Activated naive CD4-positive, alpha-beta T cell treated with anti-CD3 and anti-CD28 coated beads, Interleukin-2, amount 50 U/mL, for 24 hours (primary cell): Measurements from ENCODE around the gene SEC14L6.

Experiments
- H3K27ac Mint-ChIP-seq: one replicate; pipeline ENCODE4 v1.8.0; 2021; ENCODE audit warnings: mild to moderate bottlenecking, mixed read lengths
- H3K27me3 Mint-ChIP-seq: one replicate; pipeline ENCODE4 v1.8.0; 2021; ENCODE audit warnings: mixed read lengths
- H3K36me3 Mint-ChIP-seq: one replicate; pipeline ENCODE4 v1.8.0; 2021; ENCODE audit warnings: mixed read lengths
- H3K4me1 Mint-ChIP-seq: one replicate; pipeline ENCODE4 v1.8.0; 2021; ENCODE audit warnings: mixed read lengths
- H3K4me3 Mint-ChIP-seq: one replicate; pipeline ENCODE4 v1.8.0; 2021; ENCODE audit warnings: mild to moderate bottlenecking, mixed read lengths
- H3K9me3 Mint-ChIP-seq: one replicate; pipeline ENCODE4 v1.8.0; 2021; ENCODE audit warnings: mixed read lengths

Gene SEC14L6

GRCh38 chr22:30523646-30524489 is 22.7 kb downstream of the SEC14L6 start:
- no peaks in the 10 kb centered on the region for H3K36me3 Mint-ChIP-seq
- H3K27me3 Mint-ChIP-seq, result peaks cover 1% of the 10 kb centered on the region
- H3K4me3 Mint-ChIP-seq, result no peak overlapping the region
- no peak overlapping the region for H3K27ac Mint-ChIP-seq
- H3K4me1 Mint-ChIP-seq, result no peaks in the 10 kb centered on the region
- no peaks in the 10 kb centered on the region for H3K9me3 Mint-ChIP-seq

- peaks cover 1% of the 10 kb centered on the region for H3K27me3 Mint-ChIP-seq
- H3K4me1 Mint-ChIP-seq, result no peaks in the 10 kb centered on the region
- no peaks in the 10 kb centered on the region for H3K9me3 Mint-ChIP-seq
- H3K36me3 Mint-ChIP-seq, result no peaks in the 10 kb centered on the region
- no peak overlapping the region for H3K4me3 Mint-ChIP-seq
- H3K27ac Mint-ChIP-seq, result no peak overlapping the region
Observed at GRCh38 chr22:30521368-30522156, 25.0 kb downstream of the SEC14L6 start.

- Mint-ChIP-seq H3K4me3 (no peak overlapping the region), H3K27ac (no peak overlapping the region), H3K27me3 (peaks cover 1% of the 10 kb centered on the region), H3K4me1 (no peaks in the 10 kb centered on the region), H3K36me3 (no peaks in the 10 kb centered on the region), H3K9me3 (no peaks in the 10 kb centered on the region)
Observed at GRCh38 chr22:30519842-30520425, 26.6 kb downstream of the SEC14L6 start.

GRCh38 chr22:30516731-30517130 is 29.8 kb downstream of the SEC14L6 start:
- Mint-ChIP-seq H3K36me3 (no peaks in the 10 kb centered on the region), H3K9me3 (no peaks in the 10 kb centered on the region), H3K27me3 (no peaks in the 10 kb centered on the region), H3K27ac (no peak overlapping the region), H3K4me3 (no peak overlapping the region), H3K4me1 (no peaks in the 10 kb centered on the region)

GRCh38 chr22:30516273-30516672 is 30.3 kb downstream of the SEC14L6 start:
- H3K36me3 Mint-ChIP-seq, result no peaks in the 10 kb centered on the region
- H3K4me3 Mint-ChIP-seq, result no peak overlapping the region
- no peaks in the 10 kb centered on the region for H3K4me1 Mint-ChIP-seq
- no peaks in the 10 kb centered on the region for H3K9me3 Mint-ChIP-seq
- no peaks in the 10 kb centered on the region for H3K27me3 Mint-ChIP-seq
- no peak overlapping the region for H3K27ac Mint-ChIP-seq

GRCh38 chr22:30514252-30514651 is 32.3 kb downstream of the SEC14L6 start:
- no peak overlapping the region for H3K27ac Mint-ChIP-seq
- no peaks in the 10 kb centered on the region for H3K36me3 Mint-ChIP-seq
- H3K4me1 Mint-ChIP-seq, result no peaks in the 10 kb centered on the region
- H3K4me3 Mint-ChIP-seq, result no peak overlapping the region
- H3K9me3 Mint-ChIP-seq, result no peaks in the 10 kb centered on the region
- H3K27me3 Mint-ChIP-seq, result no peaks in the 10 kb centered on the region

- no peak overlapping the region for H3K4me3 Mint-ChIP-seq
- H3K36me3 Mint-ChIP-seq, result no peaks in the 10 kb centered on the region
- H3K9me3 Mint-ChIP-seq, result no peaks in the 10 kb centered on the region
- H3K4me1 Mint-ChIP-seq, result no peaks in the 10 kb centered on the region
- no peak overlapping the region for H3K27ac Mint-ChIP-seq
- H3K27me3 Mint-ChIP-seq, result no peaks in the 10 kb centered on the region
Observed at GRCh38 chr22:30513462-30513861, 33.1 kb downstream of the SEC14L6 start.

GRCh38 chr22:30511911-30512310 is 34.6 kb downstream of the SEC14L6 start:
- peaks cover 2% of the 10 kb centered on the region for H3K27me3 Mint-ChIP-seq
- no peaks in the 10 kb centered on the region for H3K9me3 Mint-ChIP-seq
- no peak overlapping the region for H3K27ac Mint-ChIP-seq
- no peaks in the 10 kb centered on the region for H3K36me3 Mint-ChIP-seq
- no peak overlapping the region for H3K4me3 Mint-ChIP-seq
- H3K4me1 Mint-ChIP-seq, result no peaks in the 10 kb centered on the region

GRCh38 chr22:30511109-30511508 is 35.4 kb downstream of the SEC14L6 start:
- H3K4me1 Mint-ChIP-seq, result no peaks in the 10 kb centered on the region
- H3K4me3 Mint-ChIP-seq, result no peak overlapping the region
- peaks cover 7% of the 10 kb centered on the region for H3K27me3 Mint-ChIP-seq
- no peaks in the 10 kb centered on the region for H3K36me3 Mint-ChIP-seq
- no peak overlapping the region for H3K27ac Mint-ChIP-seq
- no peaks in the 10 kb centered on the region for H3K9me3 Mint-ChIP-seq

GRCh38 chr22:30508216-30508615 is 38.3 kb downstream of the SEC14L6 start:
- no peak overlapping the region for H3K4me3 Mint-ChIP-seq
- peaks cover 19% of the 10 kb centered on the region for H3K27me3 Mint-ChIP-seq
- no peaks in the 10 kb centered on the region for H3K36me3 Mint-ChIP-seq
- H3K27ac Mint-ChIP-seq, result no peak overlapping the region
- no peaks in the 10 kb centered on the region for H3K9me3 Mint-ChIP-seq
- H3K4me1 Mint-ChIP-seq, result no peaks in the 10 kb centered on the region

GRCh38 chr22:30507670-30508069 is 38.9 kb downstream of the SEC14L6 start:
- H3K9me3 Mint-ChIP-seq, result no peaks in the 10 kb centered on the region
- no peak overlapping the region for H3K4me3 Mint-ChIP-seq
- no peaks in the 10 kb centered on the region for H3K4me1 Mint-ChIP-seq
- H3K27ac Mint-ChIP-seq, result no peak overlapping the region
- H3K36me3 Mint-ChIP-seq, result no peaks in the 10 kb centered on the region
- H3K27me3 Mint-ChIP-seq, result peaks cover 22% of the 10 kb centered on the region

GRCh38 chr22:30506507-30506968 is 40.0 kb downstream of the SEC14L6 start:
- Mint-ChIP-seq H3K9me3 (no peaks in the 10 kb centered on the region), H3K27ac (no peak overlapping the region), H3K27me3 (peaks cover 25% of the 10 kb centered on the region), H3K4me1 (no peaks in the 10 kb centered on the region), H3K36me3 (no peaks in the 10 kb centered on the region), H3K4me3 (no peak overlapping the region)

- no peaks in the 10 kb centered on the region for H3K9me3 Mint-ChIP-seq
- H3K36me3 Mint-ChIP-seq, result no peaks in the 10 kb centered on the region
- H3K27ac Mint-ChIP-seq, result no peak overlapping the region
- H3K27me3 Mint-ChIP-seq, result peaks cover 25% of the 10 kb centered on the region
- H3K4me1 Mint-ChIP-seq, result no peaks in the 10 kb centered on the region
- H3K4me3 Mint-ChIP-seq, result no peak overlapping the region
Observed at GRCh38 chr22:30503551-30503950, 43.0 kb downstream of the SEC14L6 start.

- H3K36me3 Mint-ChIP-seq, result no peaks in the 10 kb centered on the region
- peaks cover 25% of the 10 kb centered on the region for H3K27me3 Mint-ChIP-seq
- H3K4me1 Mint-ChIP-seq, result no peaks in the 10 kb centered on the region
- H3K27ac Mint-ChIP-seq, result no peak overlapping the region
- no peaks in the 10 kb centered on the region for H3K9me3 Mint-ChIP-seq
- H3K4me3 Mint-ChIP-seq, result no peak overlapping the region
Observed at GRCh38 chr22:30502911-30503310, 43.6 kb downstream of the SEC14L6 start.

GRCh38 chr22:30502153-30502552 is 44.4 kb downstream of the SEC14L6 start:
- H3K9me3 Mint-ChIP-seq, result no peaks in the 10 kb centered on the region
- no peaks in the 10 kb centered on the region for H3K4me1 Mint-ChIP-seq
- H3K4me3 Mint-ChIP-seq, result no peak overlapping the region
- H3K27ac Mint-ChIP-seq, result no peak overlapping the region
- H3K36me3 Mint-ChIP-seq, result no peaks in the 10 kb centered on the region
- H3K27me3 Mint-ChIP-seq, result peaks cover 25% of the 10 kb centered on the region

GRCh38 chr22:30500628-30501027 is 45.9 kb downstream of the SEC14L6 start:
- peaks cover 18% of the 10 kb centered on the region for H3K27me3 Mint-ChIP-seq
- H3K36me3 Mint-ChIP-seq, result no peaks in the 10 kb centered on the region
- no peaks in the 10 kb centered on the region for H3K4me1 Mint-ChIP-seq
- no peaks in the 10 kb centered on the region for H3K9me3 Mint-ChIP-seq
- no peak overlapping the region for H3K27ac Mint-ChIP-seq
- no peak overlapping the region for H3K4me3 Mint-ChIP-seq
